Measurements from ENCODE around the gene ASTN2. TPM values are rescaled to one million over a fixed set of nuclear protein-coding genes. Genes with fewer than 3 reads are reported as not detected.

Gene ASTN2
- total RNA-seq, 4 donors from 2014 or later = 0.97 to 4.7 (median 3.0) TPM

- 75 to 81% methylated on average over 2 of the region's 2 CpGs for WGBS, 2 donors
- intact Hi-C loops (cut with DNase I; ENCODE audit: low total_unique reads) = no loop called here
- TF ChIP-seq CTCF (IDR thresholded peaks at IDR 0.05) (no peak), POLR2A (IDR thresholded peaks at IDR 0.05) (no peak)
- no peak overlapping the region for H3K4me3 ChIP-seq (ENCODE audit: low read depth, poor library complexity, severe bottlenecking)
- no peak for DNase-seq (ENCODE audit: low spot score in 2 of 2)
Measured at GRCh38 chr9:117121316-117121715, 293.5 kb downstream of the ASTN2 start.

GRCh38 chr9:117120061-117120460, 294.8 kb downstream of the ASTN2 start:
- DNase-seq (ENCODE audit: low spot score in 2 of 2) = no peak
- H3K4me3 ChIP-seq (ENCODE audit: low read depth, poor library complexity, severe bottlenecking) = no peak overlapping the region
- intact Hi-C loops (cut with DNase I; ENCODE audit: low total_unique reads) = no loop called here
- WGBS, 2 donors = 42 to 55% methylated on average over 2 of the region's 2 CpGs
- no peak for TF ChIP-seq POLR2A (IDR thresholded peaks at IDR 0.05)
- no peak for TF ChIP-seq CTCF (IDR thresholded peaks at IDR 0.05)

GRCh38 chr9:117116084-117116483, 298.8 kb downstream of the ASTN2 start:
- intact Hi-C loops (cut with DNase I; ENCODE audit: low total_unique reads) = no loop called here
- H3K4me3 ChIP-seq (ENCODE audit: low read depth, poor library complexity, severe bottlenecking) = no peak overlapping the region
- no peak for DNase-seq (ENCODE audit: low spot score in 2 of 2)
- TF ChIP-seq POLR2A (IDR thresholded peaks at IDR 0.05) (no peak), CTCF (IDR thresholded peaks at IDR 0.05) (no peak)

GRCh38 chr9:117114768-117115167, 300.1 kb downstream of the ASTN2 start:
- intact Hi-C loops (cut with DNase I; ENCODE audit: low total_unique reads) = no loop called here
- WGBS, 2 donors = 44 to 70% methylated on average over 2 of the region's 2 CpGs
- DNase-seq (ENCODE audit: low spot score in 2 of 2) = no peak
- no peak for TF ChIP-seq CTCF (IDR thresholded peaks at IDR 0.05)
- TF ChIP-seq POLR2A (IDR thresholded peaks at IDR 0.05) = no peak
- no peak overlapping the region for H3K4me3 ChIP-seq (ENCODE audit: low read depth, poor library complexity, severe bottlenecking)

GRCh38 chr9:117104716-117105495, 310.0 kb downstream of the ASTN2 start:
- no peak for TF ChIP-seq POLR2A (IDR thresholded peaks at IDR 0.05)
- TF ChIP-seq CTCF (IDR thresholded peaks at IDR 0.05) = no peak
- no peak for DNase-seq (ENCODE audit: low spot score in 2 of 2)
- WGBS, 2 donors = 72% methylated on average over 8 of the region's 8 CpGs
- no peak overlapping the region for H3K4me3 ChIP-seq (ENCODE audit: low read depth, poor library complexity, severe bottlenecking)
- intact Hi-C loops (cut with DNase I; ENCODE audit: low total_unique reads) = no loop called here

GRCh38 chr9:117104206-117104605, 310.7 kb downstream of the ASTN2 start:
- WGBS, 2 donors = 76 to 94% methylated on average over 1 of the region's 1 CpG
- TF ChIP-seq POLR2A (IDR thresholded peaks at IDR 0.05) (no peak), CTCF (IDR thresholded peaks at IDR 0.05) (no peak)
- intact Hi-C loops (cut with DNase I; ENCODE audit: low total_unique reads) = no loop called here
- H3K4me3 ChIP-seq (ENCODE audit: low read depth, poor library complexity, severe bottlenecking) = no peak overlapping the region
- no peak for DNase-seq (ENCODE audit: low spot score in 2 of 2)

Data from lower leg skin (tissue), 4 donors.